Measurements from ENCODE around the gene APBA1. TPM values are rescaled to one million over a fixed set of nuclear protein-coding genes. Genes with fewer than 3 reads are reported as not detected.

The APBA1 gene
- total and polyA plus RNA-seq, 2 of the 4 experiments (the other 2 are of a cell fraction) = 3.8 to 5.1 TPM

- Histone ChIP-seq H2BK20ac (ENCODE audit: low read depth, low read length) (no peak overlapping the region), H3K9me3 (ENCODE audit: control insufficient read depth, insufficient read depth, low read length) (no peaks in the 10 kb centered on the region; the same call in 1 of the 2 replicates), H2BK5ac (ENCODE audit: low read depth, low read length, poor library complexity, severe bottlenecking) (peak overlapping the region; percentile 47), H3K27ac (ENCODE audit: insufficient read depth, low read length) (peak overlapping the region; percentile 76; the same call in 1 of the 2 replicates), H2AK9ac (replicated peaks; ENCODE audit: low read depth, low read length, poor library complexity) (no peak overlapping the region), H2AFZ (replicated peaks; ENCODE audit: low read length, poor library complexity) (no peak overlapping the region), H2AK5ac (ENCODE audit: low read depth, low read length) (no peak overlapping the region), H4K91ac (ENCODE audit: insufficient read depth, low read depth, low read length) (no peak overlapping the region), H3K56ac (ENCODE audit: extremely low read depth, insufficient read depth, low read length) (no peak overlapping the region), H3K9ac (ENCODE audit: low read depth, low read length) (no peak overlapping the region), H2BK15ac (ENCODE audit: low read depth, low read length) (no peak overlapping the region), H2BK120ac (ENCODE audit: low read depth, low read length) (no peak overlapping the region), H4K8ac (ENCODE audit: low read depth in 2 of 2, low read length in 2 of 2) (no peak overlapping the region), H3K4me2 (ENCODE audit: low read depth, low read length) (no peak overlapping the region), H3K9me1 (ENCODE audit: insufficient read depth, low read length) (peaks cover 7% of the 10 kb centered on the region; the same call in 1 of the 2 replicates), H4K20me1 (ENCODE audit: insufficient read depth, low read length) (no peaks in the 10 kb centered on the region), H3K4ac (ENCODE audit: low read depth, low read length) (no peak overlapping the region), H3K18ac (ENCODE audit: low read depth, low read length) (peak overlapping the region; percentile 55; the same call in 1 of the 2 replicates), H3K36me3 (ENCODE audit: control insufficient read depth, insufficient read depth, low read length) (peaks cover 14% of the 10 kb centered on the region), H3K79me1 (ENCODE audit: low read depth in 1 of 2, low read length in 2 of 2) (peaks cover 0 to 18% of the 10 kb centered on the region in 2 experiments; a peak in 2 of 4 replicates), H3K27me3 (ENCODE audit: control insufficient read depth, insufficient read depth, low read length) (no peaks in the 10 kb centered on the region), H3K23ac (ENCODE audit: low read depth, low read length) (no peak overlapping the region), H3K4me1 (ENCODE audit: control insufficient read depth, insufficient read depth, low read length) (peaks cover 4% of the 10 kb centered on the region), H4K5ac (ENCODE audit: low read depth, low read length) (peak overlapping the region; percentile 32; the same call in 1 of the 2 replicates), H3K14ac (replicated peaks; ENCODE audit: low read depth, low read length) (no peak overlapping the region), H3K4me3 (ENCODE audit: insufficient read depth, low read depth, low read length) (no peak overlapping the region)
- intact Hi-C loops (cut with micrococcal nuclease) (no loop called here), dilution Hi-C loops (cut with HindIII; ENCODE audit: low sequenced_read_pairs, unreplicated experiment) (no loop called here), in situ Hi-C loops (cut with MboI; ENCODE audit: low sequenced_read_pairs) (no loop called here)
- CTCF ChIA-PET = no interaction called here
- no TSS peak for BruUV-seq (replicated peaks)
- no peak for TF ChIP-seq MAFK (IDR thresholded peaks at IDR 0.05; ENCODE audit: low read depth, low read length)
- TF ChIP-seq POLR2A (IDR thresholded peaks at IDR 0.05; ENCODE audit: low read depth, low read length) = no peak
- TF ChIP-seq NFE2L2 (IDR thresholded peaks at IDR 0.05; ENCODE audit: low read depth, low read length) = no peak
- TF ChIP-seq BHLHE40 (IDR thresholded peaks at IDR 0.05; ENCODE audit: low read depth, low read length) = no peak
- no peak for TF ChIP-seq CEBPB (IDR thresholded peaks at IDR 0.05; ENCODE audit: low read depth, low read length)
- no peak for TF ChIP-seq MAZ (IDR thresholded peaks at IDR 0.05; ENCODE audit: borderline replicate concordance, low read depth, low read length)
- TF ChIP-seq SMC3 (IDR thresholded peaks at IDR 0.05; ENCODE audit: low read depth, low read length) = no peak
- TF ChIP-seq, protein P1, sequence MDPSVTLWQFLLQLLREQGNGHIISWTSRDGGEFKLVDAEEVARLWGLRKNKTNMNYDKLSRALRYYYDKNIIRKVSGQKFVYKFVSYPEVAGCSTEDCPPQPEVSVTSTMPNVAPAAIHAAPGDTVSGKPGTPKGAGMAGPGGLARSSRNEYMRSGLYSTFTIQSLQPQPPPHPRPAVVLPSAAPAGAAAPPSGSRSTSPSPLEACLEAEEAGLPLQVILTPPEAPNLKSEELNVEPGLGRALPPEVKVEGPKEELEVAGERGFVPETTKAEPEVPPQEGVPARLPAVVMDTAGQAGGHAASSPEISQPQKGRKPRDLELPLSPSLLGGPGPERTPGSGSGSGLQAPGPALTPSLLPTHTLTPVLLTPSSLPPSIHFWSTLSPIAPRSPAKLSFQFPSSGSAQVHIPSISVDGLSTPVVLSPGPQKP (IDR thresholded peaks at IDR 0.05; ENCODE audit: borderline replicate concordance, low read depth, low read length) = no peak
- no peak for TF ChIP-seq FOS (IDR thresholded peaks at IDR 0.05; ENCODE audit: low read depth, low read length)
- TF ChIP-seq MXI1 (IDR thresholded peaks at IDR 0.05; ENCODE audit: borderline replicate concordance, low read depth, low read length) = no peak
- POLR2A ChIA-PET (ENCODE audit: unreplicated experiment) = no interaction called here
- no peak for ATAC-seq (ENCODE audit: low read depth)
- no peak for DNase-seq
- no CpG with 5 or more reads among the region's 2 CpGs for WGBS, 2 experiments (ENCODE audit: extremely low coverage in 2 of 2, insufficient read length in 1 of 2)
These were observed 47.8 kb upstream of the APBA1 start for GRCh38 chr9:69719983-69720382.

Data from IMR-90 (cell line).